ENCODE data around the gene PGAP2. TPM values are rescaled to one million over a fixed set of nuclear protein-coding genes. Genes with fewer than 3 reads are reported as not detected.
A peak's percentile ranks its signal among the peaks of the same experiment; 100 is the strongest.

The PGAP2 gene
- total and polyA plus RNA-seq, 9 donors: 7.7 to 17.6 (median 13.1) TPM

DNA sequence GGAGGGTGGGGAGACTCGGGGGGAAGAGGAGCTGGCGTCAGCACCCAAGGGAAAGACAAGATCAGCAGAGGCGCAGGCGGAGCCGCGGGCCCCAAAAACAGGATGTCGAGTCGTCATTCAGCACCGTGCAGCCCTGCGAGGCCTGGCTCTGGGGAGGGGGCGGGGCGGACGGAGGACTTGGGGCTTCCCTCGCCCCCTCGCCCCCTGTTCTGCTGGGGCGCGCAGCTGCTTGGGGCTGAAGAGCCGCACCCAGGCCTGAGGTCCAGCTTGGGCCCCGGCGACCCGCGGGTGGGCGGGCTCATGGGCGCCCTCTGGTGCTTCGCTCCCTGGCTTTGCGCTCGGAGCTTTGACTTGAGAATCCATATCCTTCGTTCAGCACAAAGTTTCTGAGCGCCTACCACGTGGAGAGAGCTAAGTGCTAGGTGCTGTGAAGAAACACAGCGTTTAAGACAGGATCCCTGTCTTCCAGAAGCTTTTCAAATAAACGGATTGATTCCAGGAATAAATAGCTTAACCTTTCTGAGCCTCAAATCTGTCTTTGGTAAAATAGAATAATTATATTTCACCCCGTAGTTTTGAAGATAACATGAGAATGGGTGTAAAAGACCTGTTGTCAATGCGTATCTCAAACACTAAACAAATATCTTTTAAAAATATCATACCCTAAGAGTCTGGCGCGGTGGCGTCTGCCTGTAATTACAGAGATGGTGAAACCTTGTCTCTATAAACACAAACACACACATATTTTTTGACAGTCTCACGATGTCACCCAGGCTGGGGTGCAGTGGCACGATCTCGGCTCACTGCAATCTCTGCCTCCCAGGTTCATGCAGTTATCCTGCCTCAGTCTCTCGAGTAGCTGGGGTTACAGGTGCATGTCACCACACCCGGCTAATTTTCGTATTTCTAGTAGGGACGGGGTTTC, 33.3 kb downstream of the PGAP2 start:
- Histone ChIP-seq H3K9me3 (no peaks in the 10 kb centered on the region), H3K4me3 (peak overlapping the region; percentile 96), H3K4me1 (ENCODE audit: insufficient read depth) (peaks cover 11% of the 10 kb centered on the region), H3K36me3 (no peaks in the 10 kb centered on the region), H3K27me3 (no peaks in the 10 kb centered on the region), H3K27ac (peak overlapping the region; percentile 92 to 96)
- intact Hi-C loops (cut with DNase I): loop anchor here in 2 of 4 donors (5.0 to 10.0 kb wide), 2 partner anchors 44 to 47 kb away; partner anchors contain the start of gene NUP98 (in 2 of the 2)
- 22 to 31% (median 23%) methylated on average over 34 to 44 of the region's 44 CpGs for WGBS, 3 donors
- no peak for TF ChIP-seq EP300 (IDR thresholded peaks at IDR 0.05)
- peak; percentile 56 for TF ChIP-seq POLR2A (IDR thresholded peaks at IDR 0.05)
- TF ChIP-seq, protein P1, sequence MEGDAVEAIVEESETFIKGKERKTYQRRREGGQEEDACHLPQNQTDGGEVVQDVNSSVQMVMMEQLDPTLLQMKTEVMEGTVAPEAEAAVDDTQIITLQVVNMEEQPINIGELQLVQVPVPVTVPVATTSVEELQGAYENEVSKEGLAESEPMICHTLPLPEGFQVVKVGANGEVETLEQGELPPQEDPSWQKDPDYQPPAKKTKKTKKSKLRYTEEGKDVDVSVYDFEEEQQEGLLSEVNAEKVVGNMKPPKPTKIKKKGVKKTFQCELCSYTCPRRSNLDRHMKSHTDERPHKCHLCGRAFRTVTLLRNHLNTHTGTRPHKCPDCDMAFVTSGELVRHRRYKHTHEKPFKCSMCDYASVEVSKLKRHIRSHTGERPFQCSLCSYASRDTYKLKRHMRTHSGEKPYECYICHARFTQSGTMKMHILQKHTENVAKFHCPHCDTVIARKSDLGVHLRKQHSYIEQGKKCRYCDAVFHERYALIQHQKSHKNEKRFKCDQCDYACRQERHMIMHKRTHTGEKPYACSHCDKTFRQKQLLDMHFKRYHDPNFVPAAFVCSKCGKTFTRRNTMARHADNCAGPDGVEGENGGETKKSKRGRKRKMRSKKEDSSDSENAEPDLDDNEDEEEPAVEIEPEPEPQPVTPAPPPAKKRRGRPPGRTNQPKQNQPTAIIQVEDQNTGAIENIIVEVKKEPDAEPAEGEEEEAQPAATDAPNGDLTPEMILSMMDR (IDR thresholded peaks at IDR 0.05): peak; percentile 76 to 89 (median 83)
- DNase-seq: peak; percentile 77 to 93 (median 89)

DNA sequence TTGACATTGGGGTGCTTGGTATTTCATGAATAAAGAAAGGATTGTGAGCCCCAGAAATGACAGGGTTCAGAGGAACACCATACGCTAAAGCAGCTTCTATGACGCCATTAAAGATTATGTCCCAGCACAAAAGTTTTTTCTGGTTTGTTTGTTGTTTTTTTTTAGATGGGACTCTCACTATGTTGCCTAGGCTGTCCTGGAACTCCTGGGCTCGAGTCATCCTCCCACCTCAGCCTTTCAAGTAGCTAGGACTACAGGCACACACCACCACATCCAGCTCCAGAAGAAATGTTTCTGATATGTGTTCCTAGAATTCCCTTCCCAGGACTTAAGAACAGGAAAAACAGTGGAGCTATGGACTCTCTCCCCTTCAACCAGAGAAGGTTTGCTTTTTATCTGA, 35.0 kb downstream of the PGAP2 start:
- H3K27me3 ChIP-seq: no peaks in the 10 kb centered on the region
- no peak for TF ChIP-seq EP300 (IDR thresholded peaks at IDR 0.05)
- TF ChIP-seq, protein P1 (IDR thresholded peaks at IDR 0.05): no peak
- no peak for TF ChIP-seq POLR2A (IDR thresholded peaks at IDR 0.05)
- H3K36me3 ChIP-seq: no peaks in the 10 kb centered on the region
- H3K27ac ChIP-seq: no peak overlapping the region
- intact Hi-C loops (cut with DNase I): loop anchor here in 2 of 4 donors (5.0 to 10.0 kb wide), 2 partner anchors 46 to 49 kb away; partner anchors contain the start of gene NUP98 (in 2 of the 2)
- H3K4me3 ChIP-seq: no peak overlapping the region
- WGBS, 3 donors: 82 to 90% (median 87%) methylated on average over 3 of the region's 3 CpGs
- H3K9me3 ChIP-seq: no peaks in the 10 kb centered on the region
- DNase-seq: no peak
- peaks cover 5% of the 10 kb centered on the region for H3K4me1 ChIP-seq (ENCODE audit: insufficient read depth)

DNA sequence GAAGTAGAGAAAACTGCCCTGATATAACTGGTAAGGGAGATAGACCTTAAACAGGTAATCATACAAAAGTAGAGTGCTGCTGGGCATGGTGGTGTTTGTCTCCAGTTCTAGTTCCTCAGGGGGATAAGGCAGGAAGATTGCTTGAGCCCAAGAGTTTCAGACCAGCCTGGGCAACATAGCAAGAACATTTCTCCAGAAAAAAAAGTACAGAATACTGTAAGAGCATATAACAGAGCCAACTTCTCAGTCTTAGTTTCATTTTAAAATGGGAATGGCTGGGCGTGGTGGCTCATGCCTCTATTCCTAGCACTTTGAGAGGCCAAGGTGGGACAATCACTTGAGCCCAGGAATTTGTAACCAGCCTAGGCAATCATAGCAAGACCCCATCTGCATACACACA, 36.9 kb downstream of the PGAP2 start:
- WGBS, 3 donors: 92 to 100% (median 93%) methylated on average over 1 of the region's 1 CpG
- intact Hi-C loops (cut with DNase I): loop anchor here in 1 of 4 donors (10.0 kb wide), 1 partner anchor 50 kb away; the partner anchor contains the start of gene NUP98
- no peaks in the 10 kb centered on the region for H3K27me3 ChIP-seq

DNA sequence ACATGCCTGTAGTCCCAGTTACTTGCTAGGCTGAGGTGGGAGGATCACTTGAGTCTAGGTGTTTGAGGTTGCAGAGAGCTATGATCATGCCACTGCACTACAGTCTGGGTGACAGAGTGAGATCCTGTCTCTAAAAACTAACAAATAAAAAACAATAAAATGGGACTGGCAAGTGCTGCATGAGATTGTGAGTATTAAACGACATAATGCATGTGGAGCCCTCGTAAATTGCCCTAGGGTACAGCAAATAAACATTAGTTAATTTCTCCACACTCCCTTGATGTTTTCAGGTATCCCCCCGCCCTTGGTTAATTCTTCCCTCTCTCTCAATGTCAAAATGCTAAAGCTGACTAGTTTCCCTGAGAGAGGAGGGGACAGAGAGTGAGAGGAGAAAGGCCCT, 37.3 kb downstream of the PGAP2 start:
- Histone ChIP-seq H3K4me3 (no peak overlapping the region), H3K27me3 (no peaks in the 10 kb centered on the region), H3K27ac (no peak overlapping the region), H3K4me1 (ENCODE audit: insufficient read depth) (peaks cover 2% of the 10 kb centered on the region), H3K36me3 (no peaks in the 10 kb centered on the region), H3K9me3 (no peaks in the 10 kb centered on the region)
- TF ChIP-seq, protein P1 (IDR thresholded peaks at IDR 0.05): no peak
- no peak for TF ChIP-seq EP300 (IDR thresholded peaks at IDR 0.05)
- TF ChIP-seq POLR2A (IDR thresholded peaks at IDR 0.05): no peak
- intact Hi-C loops (cut with DNase I): loop anchor here in 2 of 4 donors (2.0 to 10.0 kb wide), 2 partner anchors 51 to 227 kb away; partner anchors contain the start of gene NUP98 (in 1 of the 2)
- WGBS, 3 donors: 85 to 92% (median 87%) methylated on average over 3 of the region's 3 CpGs
- DNase-seq: no peak

More for the DNA sequence above, 36.9 kb downstream of the PGAP2 start:
- H3K27ac ChIP-seq: no peak overlapping the region
- H3K4me3 ChIP-seq: no peak overlapping the region
- DNase-seq: no peak
- TF ChIP-seq EP300 (IDR thresholded peaks at IDR 0.05) (no peak), POLR2A (IDR thresholded peaks at IDR 0.05) (no peak)
- no peaks in the 10 kb centered on the region for H3K36me3 ChIP-seq
- H3K4me1 ChIP-seq (ENCODE audit: insufficient read depth): peaks cover 2% of the 10 kb centered on the region
- no peaks in the 10 kb centered on the region for H3K9me3 ChIP-seq

Data from ovary (tissue), 9 donors.